Fibroblast of skin of right quadriceps (primary cell): Measurements from ENCODE around the gene DTHD1.

ENCODE experiments used
- DNase-seq: peaks from one replicate; pipeline ENCODE4 v3.0.0-alpha.2; 2013

DTHD1 gene

GRCh38 chr4:36320117-36320896, 38.9 kb downstream of the DTHD1 start:
- no peak for DNase-seq

GRCh38 chr4:36321176-36321575, 39.8 kb downstream of the DTHD1 start:
- DNase-seq, result no peak

DNA sequence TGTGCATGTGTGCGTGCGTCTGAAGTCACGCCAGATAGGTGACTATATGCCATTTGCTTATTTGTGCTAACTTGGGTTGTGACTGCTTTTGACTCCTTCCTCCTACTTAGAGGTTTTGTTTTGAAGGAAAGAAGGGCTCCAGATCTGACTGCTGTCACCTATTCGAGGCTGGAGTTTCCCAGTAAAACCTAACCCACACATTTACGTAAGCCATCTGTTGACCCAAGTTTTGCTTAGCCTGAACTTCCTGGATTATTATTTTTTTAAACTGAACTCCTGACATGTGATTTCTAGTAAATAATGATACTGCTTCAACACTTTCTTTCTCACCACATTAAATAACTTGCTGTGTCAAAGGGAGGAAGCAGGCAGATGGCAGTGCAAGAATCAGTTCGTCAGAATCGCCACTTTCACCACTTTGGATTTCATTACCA, 41.5 kb downstream of the DTHD1 start:
- DNase-seq, result no peak

GRCh38 chr4:36323816-36324419, 42.5 kb downstream of the DTHD1 start:
- no peak for DNase-seq

GRCh38 chr4:36324808-36325207, 43.4 kb downstream of the DTHD1 start:
- DNase-seq, result no peak

GRCh38 chr4:36325499-36325898, 44.1 kb downstream of the DTHD1 start:
- DNase-seq, result no peak

DNA sequence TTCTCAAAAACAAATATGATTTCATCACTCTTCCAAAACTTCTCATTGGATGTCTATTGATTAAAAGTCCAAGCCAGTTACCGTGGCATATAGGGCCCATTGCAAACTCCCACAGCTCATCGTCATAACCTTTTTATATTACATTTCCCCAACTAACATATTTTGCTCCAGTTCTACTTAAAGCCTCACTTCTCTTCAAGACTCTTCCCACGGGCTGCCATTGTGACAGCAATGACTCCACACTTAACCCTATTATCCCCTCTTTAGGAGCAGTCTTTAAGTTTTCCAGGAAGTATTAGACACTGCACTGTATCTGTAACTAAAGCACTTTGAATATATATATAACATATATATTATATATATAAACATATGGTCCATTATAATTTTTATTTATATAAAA, 44.5 kb downstream of the DTHD1 start:
- DNase-seq, result no peak

DNA sequence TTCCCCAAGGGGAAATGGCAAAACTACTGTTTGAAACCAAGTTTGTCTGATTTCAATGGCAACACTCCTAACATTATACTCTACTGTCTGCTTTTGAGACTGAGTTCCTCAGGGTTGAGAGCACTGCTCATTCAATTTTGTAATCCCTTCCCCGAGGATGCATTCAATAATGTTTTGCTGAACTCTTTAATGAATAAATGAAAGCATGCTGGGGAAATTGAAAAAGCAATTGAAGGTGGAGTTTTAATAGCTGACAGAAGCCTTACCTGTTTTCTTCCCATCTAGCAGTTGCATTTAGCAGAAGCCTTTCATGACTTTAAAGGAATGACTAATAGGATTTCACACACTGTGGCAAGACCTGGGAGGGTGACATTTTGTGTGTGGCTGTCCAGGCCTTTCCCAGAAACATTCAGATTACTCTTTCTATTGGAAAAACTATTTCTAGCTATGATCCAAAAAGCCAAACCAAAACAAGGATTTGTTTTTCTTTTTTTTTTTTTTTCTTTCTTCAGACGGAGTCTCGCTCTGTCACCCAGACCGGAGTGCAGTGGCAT, 45.1 kb downstream of the DTHD1 start:
- DNase-seq, result no peak

GRCh38 chr4:36327400-36327799, 46.0 kb downstream of the DTHD1 start:
- DNase-seq, result no peak

- no peak for DNase-seq
Measured at GRCh38 chr4:36328130-36328529, 46.7 kb downstream of the DTHD1 start.

DNA sequence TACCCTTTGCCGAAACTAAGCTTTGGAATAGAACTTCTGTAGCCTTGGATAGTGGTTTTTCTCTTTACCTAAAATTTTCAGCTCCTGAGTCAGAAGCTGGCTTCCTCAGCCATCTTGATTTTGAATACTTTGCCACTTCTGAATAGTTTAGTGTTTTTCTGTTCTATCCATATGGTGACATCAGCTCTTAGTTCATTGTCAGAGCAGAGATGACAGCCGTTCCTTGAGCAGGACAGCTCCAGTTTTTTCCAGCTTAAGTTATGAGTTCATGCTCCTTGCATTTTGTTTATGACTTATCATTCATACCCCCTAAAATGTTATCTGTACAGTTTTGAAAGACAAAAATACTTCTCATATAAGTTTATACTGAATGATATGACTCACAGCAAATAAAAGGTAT, 47.8 kb downstream of the DTHD1 start:
- DNase-seq, result no peak

- DNase-seq, result no peak
Measured at GRCh38 chr4:36330796-36331195, 49.4 kb downstream of the DTHD1 start.

- no peak for DNase-seq
Measured at GRCh38 chr4:36332023-36332781, 50.8 kb downstream of the DTHD1 start.

- DNase-seq, result no peak
Measured at GRCh38 chr4:36332782-36333131, 51.3 kb downstream of the DTHD1 start.

DNA sequence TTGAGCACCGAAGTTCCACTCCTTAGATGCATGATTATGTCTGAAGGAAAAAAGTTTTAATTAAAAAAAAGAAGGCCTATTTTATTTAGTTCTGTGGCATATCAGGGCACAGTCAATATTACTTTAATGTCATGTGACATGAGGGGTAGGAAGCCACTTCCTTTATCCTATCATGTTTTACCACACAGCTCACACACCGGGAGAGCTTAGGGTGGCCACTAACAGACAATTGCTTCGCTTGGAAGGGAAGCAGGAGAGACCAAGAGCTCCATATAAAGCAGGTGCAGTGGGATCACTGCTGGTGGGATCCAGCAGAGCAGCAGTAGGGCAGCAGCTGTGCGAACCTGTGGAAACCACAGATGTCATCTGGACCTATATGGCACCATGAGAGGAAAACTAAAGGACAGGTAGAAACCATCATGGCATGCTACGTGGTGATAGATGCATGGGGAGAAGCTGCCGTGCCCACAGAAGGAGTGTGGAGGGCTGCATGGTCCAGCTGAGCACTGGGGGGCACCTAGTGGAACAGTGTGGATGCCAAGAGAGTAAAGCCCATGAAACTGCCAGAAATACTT, 52.0 kb downstream of the DTHD1 start:
- no peak for DNase-seq

GRCh38 chr4:36337665-36338185, 56.3 kb downstream of the DTHD1 start:
- no peak for DNase-seq

DNA sequence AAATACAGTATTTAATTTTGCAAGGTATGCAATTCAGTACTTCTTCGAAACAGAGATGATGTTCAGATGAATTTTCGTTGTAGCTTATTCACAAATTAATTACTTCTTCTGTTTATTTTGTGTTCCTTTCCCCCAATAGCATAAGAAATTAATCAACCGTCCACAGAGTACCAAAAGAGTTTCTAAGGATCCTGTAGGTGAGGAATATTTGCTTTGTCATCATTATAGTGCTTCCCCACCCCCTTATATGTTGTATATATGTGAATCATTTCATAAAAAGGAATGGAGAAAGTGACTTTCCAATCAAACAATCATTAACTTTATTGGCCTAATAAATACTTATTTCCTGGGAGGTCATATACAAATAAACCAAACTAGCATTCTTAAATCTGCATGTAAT, 57.6 kb downstream of the DTHD1 start:
- DNase-seq, result no peak

GRCh38 chr4:36341936-36342335, 60.5 kb downstream of the DTHD1 start:
- no peak for DNase-seq

DNA sequence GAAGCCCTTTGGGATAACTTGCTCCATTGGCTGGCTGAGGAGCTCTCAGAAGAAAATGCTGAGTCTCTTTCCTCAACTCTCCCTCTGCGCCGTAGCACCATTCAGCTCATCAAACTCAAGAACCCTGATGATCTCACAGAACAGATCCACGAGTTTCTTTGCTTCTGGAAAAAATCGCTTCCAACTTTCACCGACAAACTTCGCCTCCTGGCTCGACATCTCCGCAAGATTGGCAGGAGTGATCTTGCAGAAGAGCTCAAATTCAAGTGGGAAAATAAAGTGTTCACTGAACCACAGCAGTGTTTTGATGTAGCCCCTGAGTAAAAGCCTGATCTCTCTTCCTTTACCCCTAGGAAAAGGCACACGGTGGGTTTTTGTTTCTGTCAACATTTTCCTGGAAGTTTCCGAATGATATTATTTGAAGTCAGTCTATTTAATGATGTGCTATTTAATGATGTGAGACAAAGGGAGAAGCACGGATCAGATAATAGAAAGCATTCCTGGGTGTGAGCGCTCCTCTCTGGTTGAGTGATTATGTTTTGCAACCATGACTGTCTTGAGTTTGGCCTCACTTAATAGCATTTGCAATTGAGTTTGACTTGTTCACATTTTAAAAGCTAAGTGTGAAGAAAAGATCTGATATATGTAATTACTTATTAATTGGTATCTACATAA, 62.2 kb downstream of the DTHD1 start:
- no peak for DNase-seq

DNA sequence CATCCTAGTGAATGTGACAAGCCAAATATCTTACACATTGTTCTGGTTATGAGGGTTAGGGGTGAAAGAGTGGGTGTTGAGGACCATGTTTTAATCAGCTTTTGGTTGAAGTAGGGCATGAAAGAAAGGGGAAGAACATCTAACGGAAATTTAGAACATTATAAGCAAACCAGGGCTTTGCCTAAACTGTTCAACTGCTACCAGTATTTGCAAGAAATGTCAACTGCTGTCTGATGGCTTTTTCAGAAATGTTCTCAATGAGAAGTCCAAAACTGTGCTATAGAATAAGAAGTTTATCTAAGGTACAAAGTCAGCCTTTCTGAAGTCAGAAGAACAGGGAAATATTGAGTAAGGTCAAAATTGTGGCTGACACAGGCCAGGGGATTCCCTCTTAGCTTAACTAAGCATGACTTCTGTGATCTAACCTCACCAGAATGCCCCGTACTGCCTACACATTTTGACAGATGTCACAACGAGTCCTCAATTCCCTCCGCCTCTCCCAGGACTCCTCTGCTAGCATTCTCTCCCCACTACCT, 67.1 kb downstream of the DTHD1 start:
- DNase-seq, result no peak

- DNase-seq, result no peak
Measured at GRCh38 chr4:36349938-36350549, 68.6 kb downstream of the DTHD1 start.
